ENCODE data around the gene SAMM50.

Gene SAMM50

GRCh38 chr22:44030051-44030701 is 74.9 kb downstream of the SAMM50 start:
- no peak for DNase-seq (ENCODE audit: low read depth)

GRCh38 chr22:44030702-44031082 is 75.5 kb downstream of the SAMM50 start:
- DNase-seq (ENCODE audit: low read depth), result no peak

GRCh38 chr22:44031158-44031952 is 76.1 kb downstream of the SAMM50 start:
- no peak for DNase-seq (ENCODE audit: low read depth)

- no peak for DNase-seq (ENCODE audit: low read depth)
Observed at GRCh38 chr22:44032126-44032730, 77.0 kb downstream of the SAMM50 start.

- no peak for DNase-seq (ENCODE audit: low read depth)
Observed at GRCh38 chr22:44033287-44033686, 78.0 kb downstream of the SAMM50 start.

GRCh38 chr22:44033694-44034093 is 78.5 kb downstream of the SAMM50 start:
- no peak for DNase-seq (ENCODE audit: low read depth)

GRCh38 chr22:44037519-44038375 is 82.5 kb downstream of the SAMM50 start:
- DNase-seq (ENCODE audit: low read depth), result no peak

- DNase-seq (ENCODE audit: low read depth), result no peak
Observed at GRCh38 chr22:44039566-44040171, 84.4 kb downstream of the SAMM50 start.

GRCh38 chr22:44042249-44043218 is 87.3 kb downstream of the SAMM50 start:
- DNase-seq (ENCODE audit: low read depth), result no peak

GRCh38 chr22:44045145-44045544 is 89.9 kb downstream of the SAMM50 start:
- DNase-seq (ENCODE audit: low read depth), result no peak
